ENCODE results near the gene FOXO6. TPM values are rescaled to one million over a fixed set of nuclear protein-coding genes. Genes with fewer than 3 reads are reported as not detected.

The FOXO6 gene
- total RNA-seq, 4 donors from 2014 or later = 0.14 to 4.1 TPM; not detected in 2

GRCh38 chr1:41428738-41429640 lies 67.8 kb downstream of the FOXO6 start:
- WGBS, 2 donors (ENCODE audit: low coverage in 1 of 2) = 88% methylated on average over 16 of the region's 16 CpGs; no CpG with 5 or more reads in 1 of the 2 donors
- no peak overlapping the region for H3K4me3 ChIP-seq
- H3K36me3 ChIP-seq = no peaks in the 10 kb centered on the region
- no peak overlapping the region for H3K27ac ChIP-seq
- H3K27me3 ChIP-seq = no peaks in the 10 kb centered on the region
- H3K4me1 ChIP-seq = peaks cover 13 to 24% (median 17%) of the 10 kb centered on the region in 4 donors
- no peaks in the 10 kb centered on the region for H3K9me3 ChIP-seq
- in situ Hi-C loops (cut with MboI; ENCODE audit: low pct_ligation_motif_present in 1 of 4, low pct_unique_long_range_greater_than_20kb in 1 of 4, low sequenced_read_pairs in 3 of 4) (no loop called here), intact Hi-C loops (cut with DNase I; ENCODE audit: low total_unique reads) (no loop called here)
- no peak for DNase-seq
- no peak for TF ChIP-seq POLR2A (IDR thresholded peaks at IDR 0.05)
- TF ChIP-seq CTCF (IDR thresholded peaks at IDR 0.05) = no peak
- TF ChIP-seq POLR2AphosphoS5 (IDR thresholded peaks at IDR 0.05) = no peak
- no peak for TF ChIP-seq EP300 (IDR thresholded peaks at IDR 0.05; ENCODE audit: low read depth)

GRCh38 chr1:41429641-41430035 lies 68.4 kb downstream of the FOXO6 start:
- Histone ChIP-seq H3K9me3 (no peaks in the 10 kb centered on the region), H3K27me3 (no peaks in the 10 kb centered on the region), H3K4me1 (peaks cover 13 to 24% (median 17%) of the 10 kb centered on the region in 4 donors), H3K36me3 (no peaks in the 10 kb centered on the region), H3K4me3 (no peak overlapping the region), H3K27ac (no peak overlapping the region)
- WGBS, 2 donors (ENCODE audit: low coverage in 1 of 2) = 71% methylated on average over 5 of the region's 5 CpGs; no CpG with 5 or more reads in 1 of the 2 donors
- in situ Hi-C loops (cut with MboI; ENCODE audit: low pct_ligation_motif_present in 1 of 4, low pct_unique_long_range_greater_than_20kb in 1 of 4, low sequenced_read_pairs in 3 of 4) = loop anchor here in 3 of 4 donors (5.0 to 10.0 kb wide), 3 partner anchors 155 to 165 kb away; no protein-coding TSS in a partner anchor
- DNase-seq = no peak
- intact Hi-C loops (cut with DNase I; ENCODE audit: low total_unique reads) = no loop called here
- TF ChIP-seq POLR2A (IDR thresholded peaks at IDR 0.05) (no peak), POLR2AphosphoS5 (IDR thresholded peaks at IDR 0.05) (no peak), CTCF (IDR thresholded peaks at IDR 0.05) (no peak), EP300 (IDR thresholded peaks at IDR 0.05; ENCODE audit: low read depth) (no peak)

- DNase-seq = no peak
- H3K4me3 ChIP-seq = no peak overlapping the region
- no peaks in the 10 kb centered on the region for H3K27me3 ChIP-seq
- intact Hi-C loops (cut with DNase I; ENCODE audit: low total_unique reads) (no loop called here), in situ Hi-C loops (cut with MboI; ENCODE audit: low pct_ligation_motif_present in 1 of 4, low pct_unique_long_range_greater_than_20kb in 1 of 4, low sequenced_read_pairs in 3 of 4) (loop anchor here in 3 of 4 donors (5.0 to 10.0 kb wide), 3 partner anchors 155 to 165 kb away; no protein-coding TSS in a partner anchor)
- H3K4me1 ChIP-seq = peaks cover 13 to 24% (median 17%) of the 10 kb centered on the region in 4 donors
- H3K9me3 ChIP-seq = no peaks in the 10 kb centered on the region
- H3K27ac ChIP-seq = no peak overlapping the region
- no peaks in the 10 kb centered on the region for H3K36me3 ChIP-seq
- TF ChIP-seq EP300 (IDR thresholded peaks at IDR 0.05; ENCODE audit: low read depth) (no peak), POLR2AphosphoS5 (IDR thresholded peaks at IDR 0.05) (no peak), CTCF (IDR thresholded peaks at IDR 0.05) (no peak), POLR2A (IDR thresholded peaks at IDR 0.05) (no peak)
- WGBS, 2 donors (ENCODE audit: low coverage in 1 of 2) = 37 to 46% methylated on average over 4 of the region's 4 CpGs
Observed at GRCh38 chr1:41430069-41430468, 68.8 kb downstream of the FOXO6 start.

GRCh38 chr1:41430582-41430981 lies 69.3 kb downstream of the FOXO6 start:
- intact Hi-C loops (cut with DNase I; ENCODE audit: low total_unique reads) = no loop called here
- 62% methylated on average over 4 of the region's 4 CpGs; no CpG with 5 or more reads in 1 of the 2 donors for WGBS, 2 donors (ENCODE audit: low coverage in 1 of 2)
- Histone ChIP-seq H3K27me3 (no peaks in the 10 kb centered on the region), H3K4me3 (no peak overlapping the region), H3K9me3 (no peaks in the 10 kb centered on the region), H3K36me3 (no peaks in the 10 kb centered on the region), H3K27ac (no peak overlapping the region), H3K4me1 (peaks cover 13 to 24% (median 17%) of the 10 kb centered on the region in 4 donors)
- DNase-seq = no peak
- no peak for TF ChIP-seq POLR2A (IDR thresholded peaks at IDR 0.05)
- no peak for TF ChIP-seq CTCF (IDR thresholded peaks at IDR 0.05)
- no peak for TF ChIP-seq POLR2AphosphoS5 (IDR thresholded peaks at IDR 0.05)
- no peak for TF ChIP-seq EP300 (IDR thresholded peaks at IDR 0.05; ENCODE audit: low read depth)
- in situ Hi-C loops (cut with MboI; ENCODE audit: low pct_ligation_motif_present in 1 of 4, low pct_unique_long_range_greater_than_20kb in 1 of 4, low sequenced_read_pairs in 3 of 4) = loop anchor here in 3 of 4 donors (5.0 to 10.0 kb wide), 3 partner anchors 156 to 166 kb away; no protein-coding TSS in a partner anchor

Data from transverse colon (tissue), 4 donors.